H9 (cell line): Measurements from ENCODE around the gene KCNK5. TPM values are rescaled to one million over a fixed set of nuclear protein-coding genes. Genes with fewer than 3 reads are reported as not detected.

Experiments used
- DNase-seq: peaks from one replicate; pipeline ENCODE4 v3.0.0-alpha.2; 2017
- H2AFZ ChIP-seq: one replicate; pipeline ENCODE4 v1.6.1; 2013; ENCODE audit warnings: mild to moderate bottlenecking, low read length, control low read depth, moderate library complexity
- H2AK5ac ChIP-seq: 2 replicates; pipeline ENCODE4 v1.6.1; 2013; ENCODE audit warnings: low read length, control low read depth, mixed read lengths; ENCODE audit not compliant: insufficient read length
- H2BK120ac ChIP-seq: one replicate; pipeline ENCODE4 v1.6.1; 2013; ENCODE audit warnings: low read depth, mild to moderate bottlenecking, low read length, control low read depth, inconsistent platforms; ENCODE audit not compliant: poor library complexity, severe bottlenecking
- H2BK12ac ChIP-seq: 2 replicates; pipeline ENCODE4 v1.6.1; 2013; ENCODE audit warnings: low read length, control low read depth, mixed read lengths, low read depth; ENCODE audit not compliant: insufficient read length
- H2BK15ac ChIP-seq: 2 replicates; pipeline ENCODE4 v1.6.1; 2013; ENCODE audit warnings: low read depth, low read length, control low read depth
- H2BK20ac ChIP-seq: one replicate; pipeline ENCODE4 v1.6.1; 2013; ENCODE audit warnings: low read depth, mild to moderate bottlenecking, low read length, control low read depth, inconsistent platforms; ENCODE audit not compliant: poor library complexity, severe bottlenecking
- H2BK5ac ChIP-seq: 2 replicates; pipeline ENCODE4 v1.6.1; 2013; ENCODE audit warnings: low read length, control low read depth, mixed read lengths; ENCODE audit not compliant: insufficient read length
- H3K14ac ChIP-seq: 2 replicates; pipeline ENCODE4 v1.6.1; 2013; ENCODE audit warnings: low read length, control low read depth; ENCODE audit not compliant: insufficient read depth
- H3K18ac ChIP-seq: 2 replicates; pipeline ENCODE4 v1.6.1; 2013; ENCODE audit warnings: low read depth, mild to moderate bottlenecking, mixed read lengths, low read length, control low read depth; ENCODE audit not compliant: insufficient read length
- H3K23ac ChIP-seq: 2 replicates; pipeline ENCODE4 v1.6.1; 2013; ENCODE audit warnings: low read length, control low read depth, mixed read lengths, low read depth; ENCODE audit not compliant: insufficient read length
- H3K23me2 ChIP-seq: 2 replicates; pipeline ENCODE4 v1.6.1; 2013; ENCODE audit warnings: low read depth, mild to moderate bottlenecking, mixed read lengths, low read length, control low read depth; ENCODE audit not compliant: insufficient read length, poor library complexity, severe bottlenecking
- H3K27ac ChIP-seq: 2 replicates; pipeline ENCODE4 v1.5.1; 2013; ENCODE audit warnings: low read length, control low read depth, mixed read lengths, low read depth; ENCODE audit not compliant: insufficient read length
- H3K27me3 ChIP-seq: 2 replicates; pipeline ENCODE4 v1.6.1; 2013; ENCODE audit warnings: low read length, control low read depth, inconsistent platforms; ENCODE audit not compliant: insufficient read depth
- H3K4ac ChIP-seq: 2 replicates; pipeline ENCODE4 v1.6.1; 2013; ENCODE audit warnings: low read depth, mild to moderate bottlenecking, control low read depth, inconsistent platforms, low read length, moderate library complexity
- H3K4me1 ChIP-seq: 2 replicates; pipeline ENCODE4 v1.6.1; 2013; ENCODE audit warnings: low read length, control low read depth, inconsistent platforms; ENCODE audit not compliant: insufficient read depth
- H3K4me2 ChIP-seq: 2 replicates; pipeline ENCODE4 v1.6.1; 2013; ENCODE audit warnings: low read length, control low read depth, mixed read lengths; ENCODE audit not compliant: insufficient read length, insufficient read depth
- H3K56ac ChIP-seq: 2 replicates; pipeline ENCODE4 v1.6.1; 2013; ENCODE audit warnings: low read depth, mild to moderate bottlenecking, mixed read lengths, low read length, control low read depth; ENCODE audit not compliant: insufficient read length
- H3K79me1 ChIP-seq: 2 replicates; pipeline ENCODE4 v1.6.1; 2013; ENCODE audit warnings: low read depth, mild to moderate bottlenecking, moderate library complexity, low read length, control low read depth, inconsistent platforms; ENCODE audit not compliant: insufficient read depth, poor library complexity, severe bottlenecking
- H3K79me2 ChIP-seq: 2 replicates; pipeline ENCODE4 v1.6.1; 2013; ENCODE audit warnings: low read length, control low read depth, inconsistent platforms; ENCODE audit not compliant: insufficient read depth
- H3K9ac ChIP-seq: 2 replicates; pipeline ENCODE4 v1.6.1; 2013; ENCODE audit warnings: low read length, control low read depth, mixed read lengths; ENCODE audit not compliant: insufficient read length; ENCODE audit errors: extremely low read depth
- H3K9me3 ChIP-seq: one replicate; pipeline ENCODE4 v1.6.1; 2013; ENCODE audit warnings: low read depth, low read length, inconsistent platforms; ENCODE audit not compliant: control insufficient read depth
- H3T11ph ChIP-seq: one replicate; pipeline ENCODE4 v1.6.1; 2013; ENCODE audit warnings: mild to moderate bottlenecking, low read length, control low read depth, inconsistent platforms
- H4K20me1 ChIP-seq: one replicate; pipeline ENCODE4 v1.6.1; 2013; ENCODE audit not compliant: control insufficient read depth, insufficient read length, insufficient read depth
- H4K5ac ChIP-seq: 2 replicates; pipeline ENCODE4 v1.6.1; 2013; ENCODE audit warnings: low read depth, mild to moderate bottlenecking, mixed read lengths, low read length, control low read depth; ENCODE audit not compliant: insufficient read length
- H4K8ac ChIP-seq: replicated peaks from 2 replicates; pipeline ENCODE4 v1.6.1; 2013; ENCODE audit warnings: low read length, control low read depth, mixed read lengths, low read depth; ENCODE audit not compliant: insufficient read length
- H4K91ac ChIP-seq: 2 replicates; pipeline ENCODE4 v1.6.1; 2013; ENCODE audit warnings: low read depth, mild to moderate bottlenecking, moderate library complexity, mixed read lengths, low read length, control low read depth; ENCODE audit not compliant: insufficient read length
- H3K27ac Mint-ChIP-seq, 3 experiments: 2 replicates in 2 of 3; 3 replicates in 1 of 3; pipeline ENCODE4 v1.8.0; 2020 to 2021; ENCODE audit warnings: mixed read lengths in 3 of 3, mild to moderate bottlenecking in 1 of 3, moderate library complexity in 1 of 3
- H3K27me3 Mint-ChIP-seq: 2 replicates; pipeline ENCODE4 v1.8.0; 2021; ENCODE audit warnings: low read depth, mild to moderate bottlenecking, moderate library complexity, mixed read lengths
- H3K36me3 Mint-ChIP-seq, 3 experiments: 2 replicates in 2 of 3; 3 replicates in 1 of 3; pipeline ENCODE4 v1.8.0; 2020 to 2021; ENCODE audit warnings: low read depth in 3 of 3, mixed read lengths in 3 of 3; ENCODE audit not compliant: insufficient read depth in 1 of 3
- H3K4me1 Mint-ChIP-seq, 2 experiments: 2 replicates each; pipeline ENCODE4 v1.8.0; 2020; ENCODE audit warnings: mixed read lengths in 2 of 2
- H3K4me3 Mint-ChIP-seq, 2 experiments: 2 replicates in 1 of 2; 3 replicates in 1 of 2; pipeline ENCODE4 v1.8.0; 2020 to 2021; ENCODE audit warnings: mild to moderate bottlenecking in 2 of 2, mixed read lengths in 2 of 2, moderate library complexity in 1 of 2
- H3K9me3 Mint-ChIP-seq, 2 experiments: 2 replicates in 1 of 2; 3 replicates in 1 of 2; pipeline ENCODE4 v1.8.0; 2020; ENCODE audit warnings: mild to moderate bottlenecking in 2 of 2, mixed read lengths in 2 of 2, moderate library complexity in 1 of 2
- CTCF ChIP-seq: fragments of 200-600 bp; sonication (generic); conservative IDR thresholded peaks from 3 replicates; pipeline ENCODE4 v1.8.0; 2021; ENCODE audit warnings: antibody characterized with exemption, mild to moderate bottlenecking
- WGBS: extraction: QIAGEN DNeasy Blood & Tissue Kit; methylation state at CpG from one replicate; pipeline ENCODE4 v1.1.7; 2013; ENCODE audit warnings: missing lambda C conversion rate, low lambda C conversion rate, mixed read lengths; ENCODE audit not compliant: insufficient read length; ENCODE audit errors: extremely low coverage; 5-methylcytosine and 5-hydroxymethylcytosine counted together
- total RNA-seq: library from RNA; stranded (reverse); gene quantifications from 2 replicates; pipeline ENCODE4 v1.2.1, GENCODE V29; 2021

KCNK5 gene
- total RNA-seq, 1 experiment from 2014 or later: 30.0 TPM

- Histone ChIP-seq H3K14ac (no peak overlapping the region), H2AFZ (no peak overlapping the region), H4K5ac (no peak overlapping the region), H2BK120ac (no peak overlapping the region), H3K4ac (no peak overlapping the region), H3K4me1 (peaks cover 25% of the 10 kb centered on the region), H2BK5ac (no peak overlapping the region), H3K79me1 (peaks cover 15% of the 10 kb centered on the region), H3K79me2 (peaks cover 41% of the 10 kb centered on the region; the same call in 1 of the 2 replicates), H3K27me3 (no peaks in the 10 kb centered on the region), H4K20me1 (no peaks in the 10 kb centered on the region), H3K23me2 (no peaks in the 10 kb centered on the region), H3T11ph (no peak overlapping the region), H4K8ac (no peak overlapping the region), H3K56ac (no peak overlapping the region), H3K9ac (no peak overlapping the region), H2AK5ac (no peak overlapping the region), H4K91ac (no peak overlapping the region), H3K4me2 (no peak overlapping the region), H3K9me3 (no peaks in the 10 kb centered on the region), H2BK15ac (no peak overlapping the region), H2BK20ac (no peak overlapping the region), H3K18ac (no peak overlapping the region), H2BK12ac (no peak overlapping the region), H3K27ac (no peak overlapping the region), H3K23ac (no peak overlapping the region)
- peak overlapping the region in 2 of 3 experiments; percentile 35 to 36; a peak in 1 of 7 replicates for H3K27ac Mint-ChIP-seq
- no peak for DNase-seq
- no CpG with 5 or more reads among the region's 8 CpGs for WGBS
- peaks cover 22 to 25% (median 22%) of the 10 kb centered on the region in 3 experiments; a peak in 6 of 7 replicates for H3K36me3 Mint-ChIP-seq
- no peak overlapping the region for H3K4me3 Mint-ChIP-seq
- H3K9me3 Mint-ChIP-seq: no peaks in the 10 kb centered on the region
- TF ChIP-seq CTCF: no peak
- H3K4me1 Mint-ChIP-seq: peaks cover 53 to 57% of the 10 kb centered on the region in 2 experiments
- H3K27me3 Mint-ChIP-seq: peaks cover 2% of the 10 kb centered on the region; the same call in 1 of the 2 replicates
These were observed 15.9 kb downstream of the KCNK5 start for GRCh38 chr6:39213195-39213920.
